Neural progenitor cell (in vitro differentiated cells): ENCODE data around the gene LKAAEAR1. TPM values are rescaled to one million over a fixed set of nuclear protein-coding genes. Genes with fewer than 3 reads are reported as not detected.

ENCODE experiments used
- DNase-seq: peaks from one replicate; pipeline ENCODE4 v3.0.0-alpha.2; 2016; ENCODE audit warnings: low spot score
- H2AFZ ChIP-seq: fragments of 200-600 bp; sonication (generic); replicated peaks from 2 replicates; pipeline ENCODE4 v1.6.1; 2016; ENCODE audit warnings: antibody characterized with exemption
- H3F3A ChIP-seq: fragments of 200-600 bp; sonication (generic); 2 replicates; pipeline ENCODE4 v1.6.1; 2016; ENCODE audit warnings: antibody characterized with exemption, low read depth
- H3K27ac ChIP-seq: fragments of 200-600 bp; sonication (generic); 2 replicates; pipeline ENCODE4 v1.5.1; 2016; ENCODE audit warnings: mild to moderate bottlenecking
- H3K27me3 ChIP-seq: fragments of 200-600 bp; sonication (generic); 2 replicates; pipeline ENCODE4 v1.6.1; 2016; ENCODE audit warnings: mild to moderate bottlenecking, moderate library complexity
- H3K36me3 ChIP-seq: fragments of 200-600 bp; sonication (generic); 2 replicates; pipeline ENCODE4 v1.5.1; 2016
- H3K4me1 ChIP-seq: fragments of 200-600 bp; sonication (generic); 2 replicates; pipeline ENCODE4 v1.6.1; 2016; ENCODE audit warnings: mixed run types
- H3K4me2 ChIP-seq: fragments of 200-600 bp; sonication (generic); 2 replicates; pipeline ENCODE4 v1.6.1; 2016
- H3K4me3 ChIP-seq: fragments of 200-600 bp; sonication (generic); 2 replicates; pipeline ENCODE4 v1.5.1; 2016
- H3K79me2 ChIP-seq: fragments of 200-600 bp; sonication (generic); 2 replicates; pipeline ENCODE4 v1.6.1; 2016; ENCODE audit warnings: low read depth
- H3K9ac ChIP-seq: fragments of 200-600 bp; sonication (generic); 2 replicates; pipeline ENCODE4 v1.6.1; 2016
- H3K9me3 ChIP-seq: fragments of 200-600 bp; sonication (generic); 2 replicates; pipeline ENCODE4 v1.5.1; 2016; ENCODE audit warnings: low read depth
- H4K20me1 ChIP-seq: fragments of 200-600 bp; sonication (generic); 2 replicates; pipeline ENCODE4 v1.6.1; 2016; ENCODE audit warnings: low read depth
- H3K27ac Mint-ChIP-seq: 3 replicates; pipeline ENCODE4 v1.8.0; 2021; ENCODE audit warnings: mixed read lengths
- H3K27me3 Mint-ChIP-seq: 2 replicates; pipeline ENCODE4 v1.8.0; 2022; ENCODE audit warnings: low read depth, mild to moderate bottlenecking, inconsistent platforms, moderate library complexity, mixed read lengths; ENCODE audit not compliant: insufficient read depth
- H3K36me3 Mint-ChIP-seq: 3 replicates; pipeline ENCODE4 v1.8.0; 2021; ENCODE audit warnings: mixed read lengths
- H3K4me1 Mint-ChIP-seq: 3 replicates; pipeline ENCODE4 v1.8.0; 2021; ENCODE audit warnings: mixed read lengths
- H3K4me3 Mint-ChIP-seq: 3 replicates; pipeline ENCODE4 v1.8.0; 2021; ENCODE audit warnings: mild to moderate bottlenecking, moderate library complexity, mixed read lengths
- H3K9me3 Mint-ChIP-seq: 3 replicates; pipeline ENCODE4 v1.8.0; 2020; ENCODE audit warnings: mixed read lengths
- EZH2 ChIP-seq: fragments of 200-600 bp; sonication (generic); IDR thresholded peaks from 2 replicates; pipeline ENCODE4 v1.6.1; 2017; ENCODE audit warnings: antibody characterized with exemption, mild to moderate bottlenecking, moderate library complexity
- EZH2phosphoT487 ChIP-seq: fragments of 200-600 bp; sonication (generic); IDR thresholded peaks from 2 replicates; pipeline ENCODE4 v1.6.1; 2017; ENCODE audit warnings: antibody characterized with exemption
- total RNA-seq: library from RNA; depleted of rRNA; stranded (reverse); fragments of >200 nt; gene quantifications from 2 replicates; pipeline ENCODE4 v1.2.3, GENCODE V29; 2015; ENCODE audit warnings: low replicate concordance
- TF ChIP-seq, protein P1 (sequence below): fragments of 200-600 bp; sonication (generic); IDR thresholded peaks from 2 replicates; pipeline ENCODE4 v1.5.1; 2017; ENCODE audit warnings: antibody characterized with exemption, mild to moderate bottlenecking

The LKAAEAR1 gene
- total RNA-seq, 1 donor from 2014 or later: not detected

GRCh38 chr20:64062276-64062595 lies 22.0 kb downstream of the LKAAEAR1 start:
- no peak for TF ChIP-seq EZH2phosphoT487
- TF ChIP-seq, protein P1, sequence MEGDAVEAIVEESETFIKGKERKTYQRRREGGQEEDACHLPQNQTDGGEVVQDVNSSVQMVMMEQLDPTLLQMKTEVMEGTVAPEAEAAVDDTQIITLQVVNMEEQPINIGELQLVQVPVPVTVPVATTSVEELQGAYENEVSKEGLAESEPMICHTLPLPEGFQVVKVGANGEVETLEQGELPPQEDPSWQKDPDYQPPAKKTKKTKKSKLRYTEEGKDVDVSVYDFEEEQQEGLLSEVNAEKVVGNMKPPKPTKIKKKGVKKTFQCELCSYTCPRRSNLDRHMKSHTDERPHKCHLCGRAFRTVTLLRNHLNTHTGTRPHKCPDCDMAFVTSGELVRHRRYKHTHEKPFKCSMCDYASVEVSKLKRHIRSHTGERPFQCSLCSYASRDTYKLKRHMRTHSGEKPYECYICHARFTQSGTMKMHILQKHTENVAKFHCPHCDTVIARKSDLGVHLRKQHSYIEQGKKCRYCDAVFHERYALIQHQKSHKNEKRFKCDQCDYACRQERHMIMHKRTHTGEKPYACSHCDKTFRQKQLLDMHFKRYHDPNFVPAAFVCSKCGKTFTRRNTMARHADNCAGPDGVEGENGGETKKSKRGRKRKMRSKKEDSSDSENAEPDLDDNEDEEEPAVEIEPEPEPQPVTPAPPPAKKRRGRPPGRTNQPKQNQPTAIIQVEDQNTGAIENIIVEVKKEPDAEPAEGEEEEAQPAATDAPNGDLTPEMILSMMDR: no peak
- no peak for TF ChIP-seq EZH2
- H3K4me1 Mint-ChIP-seq: peaks cover 28% of the 10 kb centered on the region
- H3K9me3 ChIP-seq: no peaks in the 10 kb centered on the region
- H3K36me3 Mint-ChIP-seq: no peaks in the 10 kb centered on the region
- H3K27me3 Mint-ChIP-seq: peaks cover 17% of the 10 kb centered on the region
- H3K27ac Mint-ChIP-seq: no peak overlapping the region
- DNase-seq: no peak
- peaks cover 5% of the 10 kb centered on the region for H3F3A ChIP-seq
- H3K27me3 ChIP-seq: no peaks in the 10 kb centered on the region
- H2AFZ ChIP-seq: no peak overlapping the region
- peak overlapping the region; percentile 86 for H3K4me2 ChIP-seq
- peak overlapping the region; percentile 99 for H3K4me3 ChIP-seq
- no peaks in the 10 kb centered on the region for H3K36me3 ChIP-seq
- peaks cover 7% of the 10 kb centered on the region for H3K4me1 ChIP-seq
- H4K20me1 ChIP-seq: peaks cover 20% of the 10 kb centered on the region
- peaks cover 9% of the 10 kb centered on the region for H3K79me2 ChIP-seq
- no peak overlapping the region for H3K27ac ChIP-seq
- no peaks in the 10 kb centered on the region for H3K9me3 Mint-ChIP-seq
- H3K4me3 Mint-ChIP-seq: peak overlapping the region; percentile 94
- H3K9ac ChIP-seq: no peak overlapping the region

DNA sequence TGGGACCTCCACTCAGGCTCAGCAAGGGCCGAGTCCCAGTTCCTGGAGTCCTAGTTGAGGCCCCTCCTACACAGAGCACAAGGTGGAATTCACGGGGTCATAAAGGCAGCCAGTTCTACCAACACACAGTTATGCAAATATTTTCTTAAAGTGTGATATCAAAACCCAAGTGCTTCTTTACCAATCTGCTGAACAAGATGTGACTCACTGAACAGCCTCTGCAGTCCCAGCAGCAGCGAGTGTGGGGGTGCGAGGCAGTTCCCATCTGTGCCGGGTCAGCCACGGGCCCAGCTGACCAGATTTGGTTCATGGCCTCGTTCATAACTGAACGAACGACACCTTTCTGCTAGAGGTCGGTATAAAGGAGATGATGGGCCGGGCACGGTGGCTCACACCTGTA lies 25.7 kb downstream of the LKAAEAR1 start:
- Mint-ChIP-seq H3K4me1 (peaks cover 22% of the 10 kb centered on the region), H3K27ac (no peak overlapping the region), H3K27me3 (peaks cover 15% of the 10 kb centered on the region), H3K9me3 (peaks cover 2% of the 10 kb centered on the region), H3K36me3 (no peaks in the 10 kb centered on the region), H3K4me3 (peak overlapping the region; percentile 27)
- H3K9ac ChIP-seq: no peak overlapping the region
- DNase-seq: no peak
- H3K27ac ChIP-seq: no peak overlapping the region
- H3K9me3 ChIP-seq: no peaks in the 10 kb centered on the region
- peaks cover 1% of the 10 kb centered on the region for H3K79me2 ChIP-seq
- no peak overlapping the region for H3K4me3 ChIP-seq
- peaks cover 5% of the 10 kb centered on the region for H3F3A ChIP-seq
- no peak overlapping the region for H3K4me2 ChIP-seq
- peaks cover 4% of the 10 kb centered on the region for H3K4me1 ChIP-seq
- no peak overlapping the region for H2AFZ ChIP-seq
- H3K27me3 ChIP-seq: no peaks in the 10 kb centered on the region
- no peaks in the 10 kb centered on the region for H3K36me3 ChIP-seq
- H4K20me1 ChIP-seq: peaks cover 2% of the 10 kb centered on the region
- TF ChIP-seq, protein P1: no peak
- TF ChIP-seq EZH2phosphoT487: no peak
- TF ChIP-seq EZH2: no peak

DNA sequence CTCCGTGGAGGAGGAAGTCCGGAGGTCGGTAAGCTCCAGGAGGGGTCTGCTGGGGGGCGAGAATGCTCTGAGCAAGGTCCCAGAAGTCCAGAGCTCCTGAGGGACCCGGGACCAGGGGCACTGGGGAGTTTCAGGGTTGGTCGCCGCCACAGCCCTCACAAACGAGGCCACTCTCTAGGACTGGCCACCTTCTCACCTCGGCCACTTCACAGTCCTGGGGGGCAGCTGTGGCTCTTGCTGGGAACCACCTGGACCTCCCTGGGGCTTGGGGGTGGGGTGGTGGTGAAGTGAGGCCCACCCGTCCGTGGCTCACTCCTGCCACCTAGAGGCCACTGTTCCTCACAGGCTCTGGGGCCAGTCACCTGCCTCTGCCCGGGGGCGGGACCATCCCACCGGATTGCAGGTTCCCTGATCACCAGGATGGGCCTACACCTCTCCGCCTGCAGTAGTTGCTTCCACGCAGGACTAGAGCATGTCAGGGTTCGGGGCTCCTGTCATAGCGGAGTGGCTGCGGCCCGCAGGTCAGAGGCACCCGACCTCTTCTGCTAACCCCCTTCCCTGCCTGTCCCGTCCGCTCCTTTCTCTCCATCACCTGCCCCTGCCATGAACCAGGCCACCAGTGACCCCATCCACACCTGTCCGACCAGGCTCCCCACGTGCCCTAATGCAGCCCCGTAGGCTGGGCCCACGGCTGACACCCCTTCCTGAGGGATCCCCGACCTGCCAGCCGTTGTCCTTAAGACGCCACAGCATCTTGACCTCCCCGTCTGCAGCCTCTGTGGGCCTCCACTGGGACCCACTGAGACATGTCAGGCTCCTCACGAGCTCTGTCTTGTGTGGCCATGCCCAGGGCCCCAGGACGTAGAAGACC lies 26.3 kb downstream of the LKAAEAR1 start:
- Mint-ChIP-seq H3K9me3 (peaks cover 2% of the 10 kb centered on the region), H3K4me3 (no peak overlapping the region)
- H3K4me2 ChIP-seq: no peak overlapping the region

More for the DNA sequence above, 26.3 kb downstream of the LKAAEAR1 start:
- H3K4me1 Mint-ChIP-seq: peaks cover 26% of the 10 kb centered on the region
- H3K36me3 Mint-ChIP-seq: no peaks in the 10 kb centered on the region
- H3K4me1 ChIP-seq: peaks cover 4% of the 10 kb centered on the region
- H4K20me1 ChIP-seq: no peaks in the 10 kb centered on the region
- H2AFZ ChIP-seq: peak overlapping the region; percentile 54
- H3K27ac ChIP-seq: no peak overlapping the region
- DNase-seq: peak; percentile 85
- no peak overlapping the region for H3K9ac ChIP-seq
- H3K27me3 Mint-ChIP-seq: peaks cover 15% of the 10 kb centered on the region
- H3K27ac Mint-ChIP-seq: no peak overlapping the region
- no peaks in the 10 kb centered on the region for H3K36me3 ChIP-seq
- no peaks in the 10 kb centered on the region for H3K79me2 ChIP-seq
- TF ChIP-seq EZH2 (no peak), EZH2phosphoT487 (no peak)
- TF ChIP-seq, protein P1: peak; percentile 81
- no peak overlapping the region for H3K4me3 ChIP-seq
- peaks cover 5% of the 10 kb centered on the region for H3K27me3 ChIP-seq
- peaks cover 5% of the 10 kb centered on the region for H3F3A ChIP-seq
- no peaks in the 10 kb centered on the region for H3K9me3 ChIP-seq
